ENCODE measurements around the gene TTLL12.
A peak's percentile ranks its signal among the peaks of the same experiment; 100 is the strongest.

The TTLL12 gene

DNA sequence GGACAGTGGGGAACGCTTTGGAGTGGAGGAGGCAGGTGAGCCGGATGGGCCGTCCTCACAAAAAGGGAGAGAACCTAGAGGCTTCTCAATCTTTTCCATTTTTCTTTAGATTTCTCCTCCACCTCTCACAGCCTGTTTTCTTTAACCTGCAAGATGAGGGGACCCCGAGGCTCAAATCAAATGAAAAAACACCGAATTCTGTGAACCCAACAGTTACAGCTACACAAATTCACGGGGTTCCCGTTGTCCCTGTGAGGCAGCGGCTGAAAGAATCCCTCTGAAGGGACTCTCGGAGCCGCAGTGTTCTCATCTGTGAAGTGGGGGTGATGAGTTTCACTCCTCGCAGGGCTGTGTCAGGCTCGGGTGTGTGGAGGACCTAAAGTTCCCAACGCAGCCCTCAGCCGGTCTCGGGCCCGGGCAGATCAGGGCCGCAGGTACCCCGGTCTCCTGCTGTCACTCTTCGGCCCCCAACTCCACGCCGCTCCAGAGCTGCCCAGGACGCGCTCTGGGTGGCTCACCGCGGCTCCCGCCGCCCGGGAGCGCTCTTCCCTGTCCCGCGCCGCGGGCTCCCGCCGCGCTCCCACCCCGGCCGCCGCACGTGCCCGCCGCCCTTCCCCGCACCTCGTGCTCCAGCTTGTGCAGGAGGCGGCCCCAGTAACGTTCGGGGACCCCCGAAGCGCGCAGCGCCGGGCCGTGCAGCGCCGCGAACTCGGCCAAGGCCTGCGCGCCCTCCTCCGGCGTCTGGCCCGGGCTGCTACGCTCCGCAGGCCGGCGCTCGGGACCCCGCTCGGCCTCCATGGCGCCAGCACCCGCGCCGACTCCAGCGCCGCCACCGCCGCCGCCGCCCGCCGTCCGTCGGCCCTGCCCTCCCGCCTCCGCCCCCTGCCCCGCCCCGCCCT, at the start of gene TTLL12:
TSS of gene TTLL12 (minus strand) at position 863 of the 899 bp plus-strand sequence. CDS start at position 798, 65 bp downstream.
- DNase-seq = peak; percentile 62 to 64

DNA sequence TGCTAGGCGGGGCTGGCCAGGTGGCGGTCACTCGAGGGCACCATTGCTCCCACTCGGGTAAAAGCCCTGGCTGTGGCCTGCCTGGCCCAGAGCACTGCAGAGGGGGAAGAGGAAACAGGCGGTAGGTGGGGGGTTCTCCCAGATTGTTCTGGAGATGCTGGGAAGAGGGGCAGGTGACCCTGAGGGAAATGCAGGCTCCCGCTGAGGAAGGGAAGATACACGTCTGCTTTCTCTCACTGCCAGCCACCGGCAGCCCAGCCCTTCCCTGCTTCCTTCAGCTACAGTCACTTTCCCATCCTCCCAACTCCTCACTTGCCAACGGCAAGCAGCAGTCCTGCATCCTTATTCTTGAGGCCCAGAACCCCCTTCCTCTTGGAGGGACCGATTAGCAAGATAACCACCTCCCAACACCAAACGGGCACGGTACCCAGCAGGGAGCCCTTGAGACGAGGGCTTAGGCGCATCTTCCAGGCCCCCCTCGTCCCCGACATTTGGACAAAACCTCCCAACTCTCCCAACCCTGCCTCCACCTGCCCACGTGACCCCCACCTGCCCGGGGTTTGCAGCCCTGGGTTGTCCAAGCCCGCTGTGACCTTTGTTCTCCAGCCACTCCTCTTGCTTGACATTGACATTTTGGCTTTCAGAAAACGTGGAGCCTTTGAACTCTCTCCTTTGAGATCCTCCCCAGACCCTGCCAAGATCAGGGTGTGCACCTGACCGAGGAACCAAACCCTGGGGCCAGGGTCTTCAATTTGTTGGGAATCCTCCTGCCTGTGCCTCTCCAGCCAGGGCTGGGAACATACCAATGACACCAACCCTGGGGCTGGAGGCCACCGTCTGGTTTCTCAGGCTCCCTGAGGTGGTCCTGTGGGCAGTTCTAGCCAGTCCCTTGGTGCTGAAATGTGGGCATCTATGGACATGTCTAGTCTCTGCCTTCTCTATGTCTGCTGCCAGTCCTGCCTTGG, 48.8 kb upstream of the TTLL12 start:
- no peak for DNase-seq

DNA sequence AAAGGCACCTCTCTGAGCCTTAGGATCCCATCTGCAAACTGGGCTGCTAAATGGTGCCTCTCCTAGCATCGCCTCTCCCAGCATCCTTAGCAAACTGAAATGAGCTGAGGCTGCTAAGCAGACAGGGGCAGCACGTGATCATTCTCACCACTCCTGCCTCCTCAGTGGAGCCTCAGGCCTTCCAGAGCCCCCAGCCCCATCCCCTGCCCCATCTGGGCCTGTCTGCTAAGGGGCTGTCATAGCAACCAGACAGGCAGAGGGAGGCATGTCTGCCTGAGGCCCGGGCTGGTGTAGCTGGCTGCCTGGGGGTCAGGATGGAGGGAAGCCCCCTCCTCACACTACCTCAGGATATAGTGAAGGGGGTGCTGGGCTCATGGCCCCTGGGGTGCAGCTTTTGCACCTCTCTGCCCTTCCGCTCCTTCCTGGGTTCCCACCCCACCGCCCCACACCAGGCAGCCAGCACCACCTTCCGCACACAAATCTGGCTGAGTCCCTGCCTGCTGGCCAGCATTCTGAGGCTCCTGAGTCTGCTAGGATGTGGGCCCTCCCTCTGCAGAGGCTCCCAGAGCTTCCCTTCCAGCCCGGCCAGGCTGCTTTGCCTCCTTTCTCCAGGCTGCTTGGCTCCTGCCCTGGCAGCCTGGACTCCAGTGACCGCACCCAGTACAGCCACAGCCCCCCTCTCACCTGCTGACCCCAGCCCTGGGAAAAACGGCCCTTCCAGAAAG, 47.5 kb upstream of the TTLL12 start:
- no peak for DNase-seq

DNA sequence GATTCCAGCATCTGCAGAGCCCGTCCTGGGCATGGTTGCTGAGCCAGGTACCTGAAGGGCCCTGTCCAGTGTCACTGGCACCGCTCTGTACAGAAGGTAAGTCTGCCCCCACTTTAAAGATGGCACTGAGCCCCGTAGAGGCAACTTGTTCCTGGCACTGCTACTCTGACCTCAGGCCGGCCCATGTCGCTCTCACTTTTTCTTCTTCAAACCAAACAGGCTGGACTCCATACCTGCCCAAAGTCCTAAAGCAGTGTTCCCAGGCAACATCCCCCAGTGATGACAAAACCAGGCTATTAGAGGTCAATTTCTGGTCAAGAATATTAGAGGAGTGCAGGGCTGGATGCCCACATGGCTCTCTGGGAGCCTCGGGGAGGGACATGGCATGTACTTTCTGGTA, 46.6 kb upstream of the TTLL12 start:
- DNase-seq = no peak

DNA sequence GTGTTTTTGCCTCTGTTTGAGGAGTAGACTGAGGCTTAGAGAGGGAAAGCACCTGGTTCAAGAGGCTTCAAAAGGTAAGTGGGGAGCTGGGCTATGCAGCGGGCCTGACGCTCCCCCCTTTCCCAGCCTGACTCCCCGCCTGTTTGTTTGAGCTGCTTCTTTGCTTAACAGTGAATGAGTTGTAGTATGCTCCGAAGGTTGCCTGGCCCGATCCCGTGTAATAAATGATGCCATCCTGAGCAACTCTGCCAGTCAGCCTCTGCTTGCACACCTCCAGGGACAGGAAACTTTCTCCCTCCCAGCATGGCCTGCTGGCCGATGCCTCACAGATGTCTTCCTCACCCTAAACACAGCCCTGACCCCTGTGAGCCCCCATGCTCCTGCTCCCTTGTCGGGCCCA, 45.5 kb upstream of the TTLL12 start:
- no peak for DNase-seq

DNA sequence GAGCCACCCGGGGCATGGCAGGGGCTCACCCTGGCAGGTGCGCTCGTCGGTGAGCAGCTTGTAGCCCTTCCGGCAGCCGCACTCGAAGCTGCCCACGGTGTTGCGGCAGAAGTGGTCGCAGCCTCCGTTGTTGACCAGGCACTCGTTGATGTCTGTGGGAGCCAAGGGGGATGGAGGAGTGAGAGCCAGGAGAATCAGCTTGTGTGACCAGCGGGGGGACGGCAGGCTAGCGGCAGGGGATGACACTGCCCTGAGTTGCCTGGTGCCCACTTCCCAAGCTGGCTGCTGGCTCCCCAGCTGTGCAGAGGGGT, 44.7 kb upstream of the TTLL12 start:
- DNase-seq = no peak

DNA sequence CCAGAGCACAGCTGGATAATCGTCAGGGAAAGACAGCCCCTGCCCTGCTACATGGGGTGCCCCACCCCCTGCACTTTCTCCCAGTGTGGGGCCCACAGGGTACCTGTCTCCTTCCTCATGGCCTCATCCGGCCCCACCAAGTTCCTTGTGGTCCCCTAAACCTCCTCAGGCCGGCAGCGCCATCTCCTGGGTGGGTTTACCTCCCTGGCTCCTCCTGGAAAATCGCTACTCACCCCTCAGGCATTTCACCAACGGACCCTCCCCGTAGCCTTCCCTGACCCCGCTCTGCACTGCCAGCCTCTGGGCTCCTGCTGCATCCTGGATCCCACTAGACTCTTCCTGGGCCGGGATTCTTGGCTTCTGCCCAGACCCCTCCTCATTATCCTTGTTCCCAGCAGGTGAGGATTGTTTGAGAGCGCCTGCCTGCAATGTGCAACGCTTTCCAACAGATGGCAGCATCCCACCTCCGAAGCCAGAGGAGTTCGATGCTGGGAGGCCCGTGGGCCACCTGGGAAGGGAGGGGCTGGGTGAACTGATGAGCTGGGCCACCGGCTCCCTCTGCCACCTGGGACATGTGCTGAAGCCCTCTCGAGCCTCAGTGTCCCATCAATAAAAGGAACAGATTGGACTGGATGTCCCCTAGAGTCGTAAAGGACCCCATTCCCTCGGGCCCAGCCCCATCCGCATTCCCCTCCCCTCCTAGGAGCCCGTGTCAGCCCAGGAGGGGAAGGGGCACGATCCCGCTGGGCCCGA, 44.2 kb upstream of the TTLL12 start:
- peak; percentile 74 to 77 for DNase-seq

DNA sequence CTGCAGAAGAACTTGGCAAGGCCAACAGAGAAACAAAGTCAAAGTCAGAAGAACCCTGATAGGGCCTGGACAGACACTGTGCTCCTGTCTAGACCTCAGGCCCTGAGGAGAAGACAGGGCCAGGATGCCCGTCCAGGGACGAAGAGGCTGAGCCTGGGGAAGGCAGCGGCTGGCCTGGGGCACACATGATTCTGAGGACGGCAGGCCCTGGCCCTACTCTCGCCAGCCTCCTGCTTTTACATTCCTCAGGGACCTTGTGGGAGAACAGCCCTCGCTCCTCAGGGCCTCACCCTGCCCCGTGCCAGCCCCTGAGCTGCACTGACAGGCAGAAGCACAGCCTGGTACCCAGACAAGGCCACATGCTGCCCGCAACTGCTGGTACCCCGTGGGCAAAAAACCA, 43.6 kb upstream of the TTLL12 start:
- no peak for DNase-seq

DNA sequence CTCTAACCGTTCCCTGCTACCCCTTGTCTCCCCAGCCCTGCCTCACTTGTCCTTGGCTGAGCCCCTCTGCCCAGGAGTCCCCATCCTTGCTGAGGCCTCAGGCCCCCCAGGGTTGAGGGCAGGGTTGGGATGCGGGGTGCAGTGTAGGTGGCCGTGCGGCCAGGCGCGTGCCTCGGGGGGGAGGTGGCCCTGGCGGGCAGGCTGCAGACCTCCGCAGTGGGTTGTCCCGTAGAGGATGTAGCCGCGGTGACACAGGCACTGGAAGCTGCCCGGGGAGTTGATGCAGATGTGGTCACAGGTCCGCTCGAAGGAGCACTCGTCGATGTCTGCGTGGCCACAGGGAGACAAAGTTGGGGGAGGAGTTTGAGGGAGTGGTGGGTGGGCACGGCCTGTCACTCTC, 41.9 kb upstream of the TTLL12 start:
- no peak for DNase-seq

DNA sequence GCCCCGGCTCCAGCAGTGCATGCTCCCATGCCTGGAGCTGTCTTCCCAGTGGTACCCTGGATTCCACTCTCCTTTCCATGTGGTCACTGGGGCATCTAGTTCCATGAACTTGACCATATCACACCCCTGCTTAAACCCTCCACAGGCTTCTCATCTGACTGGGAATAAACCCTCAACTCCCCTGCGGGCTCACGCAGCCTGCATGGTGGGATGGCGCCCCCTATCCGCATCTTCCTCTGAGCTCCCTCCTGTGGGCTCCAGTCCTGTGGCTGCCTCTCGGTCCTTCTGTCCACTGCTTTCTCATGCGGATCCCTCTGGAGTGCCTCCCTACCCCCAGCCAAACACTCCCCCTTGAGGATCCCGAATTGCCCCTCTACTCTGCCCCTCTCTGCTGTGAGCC, 41.4 kb upstream of the TTLL12 start:
- peak; percentile 30 to 50 for DNase-seq

DNA sequence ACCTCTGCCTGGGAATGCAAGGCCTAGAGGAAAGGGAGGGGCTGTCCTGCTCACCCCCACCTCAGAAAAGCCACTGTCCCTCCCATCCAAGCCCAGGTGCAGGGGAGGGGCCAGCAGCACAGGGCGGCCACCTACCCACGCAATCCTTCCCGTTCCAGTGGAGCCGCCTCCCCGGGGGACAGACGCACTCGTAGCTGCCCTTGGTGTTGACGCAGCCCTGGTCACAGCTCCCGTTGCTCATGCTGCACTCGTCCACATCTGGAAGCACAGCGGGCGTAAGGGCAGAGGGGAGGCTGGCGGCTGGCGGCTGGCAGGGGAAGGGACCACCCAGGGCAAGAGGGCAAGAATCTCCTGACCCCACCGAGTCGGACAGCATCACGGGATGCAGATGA, 40.3 kb upstream of the TTLL12 start:
- no peak for DNase-seq

DNA sequence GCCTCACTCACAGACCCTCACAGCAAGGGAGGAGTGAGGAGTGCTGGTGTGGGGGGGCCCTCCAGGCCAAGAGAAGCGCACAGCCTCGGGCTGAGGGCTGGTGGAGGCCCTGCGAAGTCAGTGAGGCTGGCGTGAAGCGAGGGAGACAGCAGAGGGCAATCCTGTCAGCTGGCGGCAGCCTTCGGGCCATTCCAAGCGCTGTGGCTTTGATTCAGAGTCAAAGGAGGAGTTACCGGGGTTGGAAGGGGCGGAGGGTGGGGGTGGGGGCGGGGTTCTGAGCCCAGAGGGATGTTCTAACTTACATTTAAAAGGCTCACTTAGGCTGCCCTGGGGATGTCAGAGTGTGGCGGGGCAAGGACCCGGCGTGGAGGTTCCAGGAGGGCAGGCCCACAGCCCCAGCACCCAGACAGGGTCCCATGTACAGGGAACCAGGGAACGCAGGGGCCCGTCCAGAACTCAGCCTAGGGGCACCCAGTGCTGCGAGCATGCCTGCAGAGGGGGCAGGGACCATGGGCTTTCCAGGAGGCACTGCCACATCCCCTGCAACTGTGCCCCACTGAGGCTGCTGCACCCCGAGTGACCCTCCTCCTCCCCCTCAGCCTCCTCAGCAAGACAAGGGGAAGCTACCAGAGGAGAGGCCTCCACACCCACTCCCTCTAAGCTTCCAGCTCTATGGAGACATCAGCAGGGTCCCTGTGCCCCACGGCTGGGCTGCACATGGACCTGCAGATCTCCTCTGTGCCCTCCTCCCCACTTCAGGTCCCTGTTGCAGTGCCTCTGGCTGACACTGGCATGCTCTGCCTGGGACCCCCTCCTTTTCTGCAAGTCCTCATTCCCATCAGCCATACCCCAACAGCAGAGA, 39.7 kb upstream of the TTLL12 start:
- DNase-seq = no peak

DNA sequence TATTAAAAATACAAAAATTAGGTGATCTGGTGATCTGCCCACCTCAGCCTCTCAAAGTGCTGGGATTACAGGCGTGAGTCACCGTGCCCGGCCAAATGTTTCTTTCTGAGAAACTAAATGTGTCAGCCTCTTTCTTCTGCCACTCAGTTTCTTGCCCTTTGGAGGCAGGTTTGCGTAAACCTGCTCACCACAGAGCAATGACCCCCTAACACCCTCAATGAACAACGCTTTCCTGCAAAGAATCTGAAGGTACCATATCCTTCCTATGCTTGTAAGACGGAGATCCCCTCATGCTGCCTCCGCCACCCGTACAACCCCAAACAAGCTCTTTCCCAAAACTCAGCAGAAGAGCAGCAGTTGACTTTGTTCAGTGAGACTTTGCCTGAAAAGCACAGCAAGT, 38.7 kb upstream of the TTLL12 start:
- no peak for DNase-seq

DNA sequence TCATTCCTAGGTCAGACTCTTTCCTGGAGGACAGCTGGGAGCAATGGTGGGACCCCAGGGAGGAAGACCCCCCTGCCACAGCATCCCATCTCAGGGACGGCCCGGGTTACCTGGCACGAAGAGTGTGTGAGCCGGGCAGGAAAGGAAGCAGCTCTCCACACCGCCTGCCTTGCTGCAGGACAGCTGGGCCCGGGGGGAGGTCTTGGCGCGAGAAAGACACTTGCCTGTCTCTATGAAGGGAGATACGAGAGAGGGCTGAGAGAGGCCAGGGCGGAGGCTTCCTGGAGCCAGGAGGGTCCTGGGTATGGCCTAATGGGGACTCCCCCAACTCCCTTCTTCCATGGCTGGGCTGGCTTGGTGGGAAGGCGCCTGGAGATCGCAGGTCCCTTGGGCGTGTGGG, 36.1 kb upstream of the TTLL12 start:
- DNase-seq = no peak

DNA sequence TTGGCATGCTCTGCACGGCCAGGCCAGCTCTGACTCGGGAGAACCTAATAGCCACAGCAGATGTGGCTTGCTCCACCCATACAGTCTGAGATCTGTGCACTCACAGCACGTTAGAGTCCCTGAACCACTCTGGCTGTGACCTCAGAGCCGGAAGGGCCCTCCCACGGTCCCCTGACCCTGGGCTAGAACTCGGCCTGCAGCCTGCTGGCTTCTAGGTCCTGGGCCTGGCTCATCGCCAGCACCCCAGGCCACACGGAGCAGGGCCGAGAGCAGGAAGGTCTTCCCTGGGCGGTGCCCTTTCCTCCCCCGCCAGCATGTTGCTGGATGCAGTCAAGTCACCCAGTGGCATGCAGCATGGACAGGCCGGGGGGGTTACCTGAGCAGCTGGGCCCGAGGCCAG, 35.3 kb upstream of the TTLL12 start:
- no peak for DNase-seq

DNA sequence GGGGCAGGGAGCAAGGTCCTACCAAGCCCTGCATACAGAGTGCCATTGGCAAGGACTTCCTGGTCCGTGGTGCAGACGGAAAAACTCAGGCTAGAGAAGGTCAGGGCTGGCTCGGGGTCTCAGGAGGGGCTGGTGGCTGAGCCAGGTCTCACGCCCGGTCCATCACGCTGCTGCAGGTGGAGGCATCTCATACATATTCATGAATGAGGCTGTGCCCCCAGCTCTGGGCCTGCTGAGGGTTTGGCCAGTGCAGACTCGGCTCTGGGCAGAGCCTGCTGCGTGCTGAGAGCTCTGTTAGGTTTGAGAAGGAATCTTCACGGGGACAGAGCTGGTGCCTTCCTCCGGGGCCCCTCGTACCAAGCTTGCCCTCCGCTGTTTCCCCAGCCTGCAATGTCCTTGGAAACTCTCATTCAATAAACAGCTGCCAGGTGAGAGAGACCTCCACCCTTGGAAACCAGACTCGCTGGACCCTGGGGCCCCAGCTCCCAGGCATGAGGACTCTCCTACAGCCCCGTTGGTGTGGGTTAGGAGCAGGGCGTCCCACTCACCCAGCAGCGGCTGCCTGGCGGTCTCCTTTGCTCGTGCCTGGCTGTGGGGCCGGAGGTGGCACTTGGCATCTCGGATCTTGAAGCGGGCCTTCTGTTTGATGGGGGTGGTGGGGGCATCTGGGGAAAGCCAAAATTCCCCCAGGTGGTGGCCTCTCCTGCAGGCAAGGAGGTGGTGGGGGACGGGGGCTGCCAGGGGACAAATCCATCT, 33.9 kb upstream of the TTLL12 start:
- no peak for DNase-seq

DNA sequence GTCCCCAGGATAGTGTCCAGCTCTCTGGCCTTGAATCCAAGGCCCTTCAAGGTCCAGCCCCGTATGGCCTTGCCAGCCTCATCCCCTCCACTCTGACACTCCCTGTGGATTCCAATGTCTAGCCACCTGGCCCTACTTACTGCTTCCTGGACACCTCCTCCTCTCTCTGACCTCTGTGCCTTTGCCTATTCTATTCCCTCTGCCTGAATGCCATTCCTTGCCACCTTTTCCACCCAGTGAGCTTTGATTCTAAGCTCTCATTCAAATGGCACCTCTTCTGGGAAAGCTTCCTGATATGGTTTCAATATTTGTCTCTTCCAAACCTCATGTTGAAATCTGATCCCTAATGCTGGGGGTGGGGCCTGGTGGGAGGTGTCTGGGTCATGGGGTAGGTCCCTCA, 31.9 kb upstream of the TTLL12 start:
- no peak for DNase-seq

DNA sequence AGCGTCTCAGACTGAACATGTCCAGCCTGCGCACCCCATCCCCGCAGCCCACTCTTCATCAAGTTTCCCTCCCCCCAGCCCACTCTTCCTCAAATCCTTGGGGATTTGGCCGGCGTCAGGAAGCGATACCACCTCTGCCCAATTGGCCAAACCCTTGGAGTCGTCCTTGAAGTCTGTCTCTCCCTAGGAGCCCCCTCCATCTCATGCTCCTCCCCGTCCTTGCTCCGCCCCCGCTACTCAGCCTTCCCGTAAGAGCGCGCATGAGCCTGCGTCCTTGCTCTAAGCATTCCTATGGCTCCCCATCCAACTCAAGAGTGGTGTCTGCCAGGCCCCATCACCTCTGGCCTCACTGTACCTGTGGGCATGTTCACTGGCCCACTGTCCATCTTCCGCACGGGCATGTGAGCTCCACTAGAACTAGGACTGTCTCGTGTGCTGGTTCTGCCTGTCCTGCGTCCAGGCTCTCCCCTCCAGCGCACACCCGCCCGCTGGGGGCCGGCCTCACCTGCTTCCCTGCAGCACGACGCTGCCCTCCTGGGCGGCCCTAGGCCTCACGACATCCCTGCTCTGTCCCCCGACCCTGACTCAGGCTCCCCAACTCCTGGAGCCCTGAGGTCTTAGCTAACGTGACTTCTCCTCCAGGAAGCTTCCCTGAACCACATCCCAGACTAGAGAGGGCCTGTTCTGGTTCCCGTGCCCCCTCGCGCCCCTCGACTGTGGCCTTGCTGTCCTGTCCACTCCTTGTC, 30.5 kb upstream of the TTLL12 start:
- DNase-seq = no peak

DNA sequence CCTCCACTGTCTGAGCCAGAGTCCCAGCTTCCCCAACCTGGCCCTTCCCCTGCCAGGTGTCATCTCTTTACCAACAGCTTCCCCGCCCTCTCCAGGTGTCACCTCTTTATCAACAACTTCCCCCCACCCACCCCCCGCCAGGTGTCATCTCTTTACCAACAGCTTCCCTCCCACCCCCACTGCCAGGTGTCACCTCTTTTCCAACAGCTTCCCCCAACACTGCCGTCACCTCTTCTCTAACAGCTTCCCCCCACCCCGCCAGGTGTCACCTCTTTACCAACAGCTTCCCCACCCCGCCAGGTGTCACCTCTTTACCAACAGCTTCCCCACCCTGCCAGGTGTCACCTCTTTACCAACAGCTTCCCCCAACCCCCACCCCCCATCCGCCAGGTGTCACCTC, 29.8 kb upstream of the TTLL12 start:
- no peak for DNase-seq

DNA sequence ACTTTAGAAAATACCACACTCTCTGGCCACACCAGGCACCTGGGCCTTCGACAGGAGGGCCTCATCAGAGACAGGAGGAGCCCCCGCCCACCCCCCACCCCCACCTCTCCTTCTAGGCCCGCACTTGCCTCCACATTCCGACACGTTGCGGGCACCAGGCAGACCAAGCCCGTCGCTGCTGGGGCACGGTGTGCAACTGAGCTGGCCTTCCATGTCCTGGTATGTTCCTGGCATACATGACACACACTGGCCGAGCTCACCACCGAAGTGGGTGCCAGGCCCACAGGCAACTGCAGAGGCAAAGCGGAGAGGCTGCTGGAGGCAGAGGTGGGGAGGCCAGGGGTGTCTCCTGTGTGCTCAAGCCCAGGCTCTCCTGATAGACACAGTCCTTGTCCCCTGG, 27.0 kb upstream of the TTLL12 start:
- no peak for DNase-seq
